Gastrocnemius medialis (tissue), 4 donors: ENCODE data around the gene GRM1. TPM values are rescaled to one million over a fixed set of nuclear protein-coding genes. Genes with fewer than 3 reads are reported as not detected.

Source experiments
- ATAC-seq, 2 donors: fragments of 150-250 bp; one replicate each; pipeline ENCODE4 v1.9.1; 2016
- DNase-seq, 2 donors: peaks; one replicate each; pipeline ENCODE4 v3.0.0-alpha.2; 2019
- H3K27ac ChIP-seq, 4 donors: fragments of 200-600 bp; sonication (generic); 1 replicate in 1 of 4; 2 replicates in 3 of 4; pipeline ENCODE4 v1.5.1; 2016 to 2018; ENCODE audit warnings: mild to moderate bottlenecking in 2 of 4, moderate library complexity in 1 of 4
- H3K27me3 ChIP-seq, 3 donors: fragments of 200-600 bp; sonication (generic) in 2 of 3; 1 replicate in 1 of 3; 2 replicates in 2 of 3; pipeline versions ENCODE4 v1.5.1 to v1.6.0; 2016 to 2019; ENCODE audit warnings: mild to moderate bottlenecking in 1 of 3, moderate library complexity in 1 of 3
- H3K36me3 ChIP-seq, 2 donors: fragments of 200-600 bp; sonication (generic) in 1 of 2; one replicate each; pipeline ENCODE4 v1.5.1; 2017 to 2018
- H3K4me1 ChIP-seq, 2 donors: fragments of 200-600 bp; sonication (generic) in 1 of 2; one replicate each; pipeline ENCODE4 v1.5.1; 2016 to 2017; ENCODE audit warnings: mild to moderate bottlenecking in 2 of 2
- H3K4me3 ChIP-seq, 4 donors: fragments of 200-600 bp; sonication (generic) in 3 of 4; 1 replicate in 1 of 4; 2 replicates in 3 of 4; pipeline ENCODE4 v1.5.1; 2016 to 2019; ENCODE audit warnings: mild to moderate bottlenecking in 2 of 4
- H3K9me3 ChIP-seq, 3 donors: fragments of 200-600 bp; sonication (generic) in 2 of 3; 1 replicate in 1 of 3; 2 replicates in 2 of 3; pipeline ENCODE4 v1.5.1; 2016 to 2019
- POLR2A ChIP-seq, 2 donors: fragments of 450-650 bp; IDR thresholded peaks; one replicate each; pipeline ENCODE4 v1.6.1; 2017; ENCODE audit warnings: antibody characterized with exemption in 2 of 2, mild to moderate bottlenecking in 2 of 2, moderate library complexity in 2 of 2
- in situ Hi-C, 4 donors: fragments of 200-750 bp; cut with MboI; loops; one replicate each; pipeline versions ENCODE4 v1.15.0 to v1.8.0; 2017; ENCODE audit warnings: low sequenced_read_pairs in 4 of 4
- intact Hi-C: fragments of 100-400 bp; cut with DNase I; formaldehyde crosslinking; loops from one replicate; pipeline ENCODE4 v1.15.1; 2023; ENCODE audit warnings: low total_unique reads
- total RNA-seq, 4 donors: library from RNA; depleted of rRNA; stranded (reverse); fragments of >200 nt; gene quantifications; one replicate each; pipeline versions ENCODE4 v1.1.0 to v1.2.3, GENCODE V29; 2016
- TF ChIP-seq, protein P1 (sequence below), 5 experiments: fragments of 450-650 bp in 3 of 5; fragments of 200-600 bp in 2 of 5; sonication (generic) in 2 of 5; IDR thresholded peaks in 4 of 5; conservative IDR thresholded peaks in 1 of 5; 1 replicate in 4 of 5; 2 replicates in 1 of 5; pipeline ENCODE4 v1.5.1; 2016 to 2019; ENCODE audit warnings: antibody characterized with exemption in 5 of 5, mild to moderate bottlenecking in 3 of 5, moderate library complexity in 3 of 5

GRM1 gene
- total RNA-seq, 4 donors from 2014 or later: 0.04 TPM; not detected in 3

DNA sequence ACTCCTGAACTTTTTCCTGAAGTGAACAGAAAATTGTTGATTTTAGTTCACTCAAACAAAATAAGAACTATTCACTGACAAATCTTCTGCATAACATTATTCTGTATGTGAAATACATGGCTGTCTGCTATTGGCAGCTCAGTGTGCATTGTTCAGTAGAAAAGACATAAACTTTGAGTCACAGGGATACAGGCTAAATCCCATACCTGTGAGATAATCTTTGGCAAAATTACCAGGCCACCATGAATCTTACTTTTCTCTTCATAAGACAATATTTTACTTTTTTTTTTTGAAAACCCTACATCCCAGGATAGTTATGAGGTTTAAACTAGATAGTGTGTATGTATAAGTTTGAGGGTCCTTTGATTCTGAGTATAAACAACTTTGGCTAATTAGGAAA is 224.8 kb downstream of the GRM1 start:
- Histone ChIP-seq H3K4me3 (no peak overlapping the region), H3K9me3 (no peaks in the 10 kb centered on the region), H3K27me3 (no peaks in the 10 kb centered on the region), H3K36me3 (no peaks in the 10 kb centered on the region), H3K4me1 (no peaks in the 10 kb centered on the region), H3K27ac (no peak overlapping the region)
- TF ChIP-seq POLR2A (IDR thresholded peaks at IDR 0.05): no peak
- TF ChIP-seq, protein P1, sequence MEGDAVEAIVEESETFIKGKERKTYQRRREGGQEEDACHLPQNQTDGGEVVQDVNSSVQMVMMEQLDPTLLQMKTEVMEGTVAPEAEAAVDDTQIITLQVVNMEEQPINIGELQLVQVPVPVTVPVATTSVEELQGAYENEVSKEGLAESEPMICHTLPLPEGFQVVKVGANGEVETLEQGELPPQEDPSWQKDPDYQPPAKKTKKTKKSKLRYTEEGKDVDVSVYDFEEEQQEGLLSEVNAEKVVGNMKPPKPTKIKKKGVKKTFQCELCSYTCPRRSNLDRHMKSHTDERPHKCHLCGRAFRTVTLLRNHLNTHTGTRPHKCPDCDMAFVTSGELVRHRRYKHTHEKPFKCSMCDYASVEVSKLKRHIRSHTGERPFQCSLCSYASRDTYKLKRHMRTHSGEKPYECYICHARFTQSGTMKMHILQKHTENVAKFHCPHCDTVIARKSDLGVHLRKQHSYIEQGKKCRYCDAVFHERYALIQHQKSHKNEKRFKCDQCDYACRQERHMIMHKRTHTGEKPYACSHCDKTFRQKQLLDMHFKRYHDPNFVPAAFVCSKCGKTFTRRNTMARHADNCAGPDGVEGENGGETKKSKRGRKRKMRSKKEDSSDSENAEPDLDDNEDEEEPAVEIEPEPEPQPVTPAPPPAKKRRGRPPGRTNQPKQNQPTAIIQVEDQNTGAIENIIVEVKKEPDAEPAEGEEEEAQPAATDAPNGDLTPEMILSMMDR (IDR thresholded peaks at IDR 0.05 in 4 of 5, conservative IDR thresholded peaks at IDR 0.05 in 1 of 5): no peak
- DNase-seq: no peak
- in situ Hi-C loops: no loop called here
- no peak for ATAC-seq
- intact Hi-C loops: no loop called here

DNA sequence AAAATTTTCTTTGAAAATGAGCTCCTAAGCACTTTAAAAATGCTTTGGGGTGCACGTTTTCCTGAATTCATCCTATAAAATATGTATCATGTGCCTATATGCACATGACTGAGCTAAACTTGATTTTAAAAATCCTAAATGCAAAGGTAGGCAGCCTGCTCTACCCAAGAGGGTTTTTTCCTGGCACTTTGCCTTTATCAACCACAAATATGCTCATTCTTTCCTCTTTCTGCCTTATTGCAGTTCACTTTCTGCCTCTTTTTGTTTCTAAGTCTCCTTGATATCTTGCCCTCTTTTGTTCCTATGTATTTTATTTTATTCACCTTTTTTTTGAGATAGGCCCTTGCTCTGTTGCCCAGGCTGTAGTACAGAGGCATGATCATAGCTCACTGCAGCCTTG is 229.3 kb downstream of the GRM1 start:
- intact Hi-C loops (no loop called here), in situ Hi-C loops (no loop called here)
- Histone ChIP-seq H3K36me3 (no peaks in the 10 kb centered on the region), H3K4me3 (no peak overlapping the region), H3K9me3 (no peaks in the 10 kb centered on the region), H3K27ac (no peak overlapping the region), H3K4me1 (no peaks in the 10 kb centered on the region), H3K27me3 (no peaks in the 10 kb centered on the region)
- DNase-seq: no peak
- TF ChIP-seq, protein P1 (IDR thresholded peaks at IDR 0.05 in 4 of 5, conservative IDR thresholded peaks at IDR 0.05 in 1 of 5): no peak
- ATAC-seq: no peak

DNA sequence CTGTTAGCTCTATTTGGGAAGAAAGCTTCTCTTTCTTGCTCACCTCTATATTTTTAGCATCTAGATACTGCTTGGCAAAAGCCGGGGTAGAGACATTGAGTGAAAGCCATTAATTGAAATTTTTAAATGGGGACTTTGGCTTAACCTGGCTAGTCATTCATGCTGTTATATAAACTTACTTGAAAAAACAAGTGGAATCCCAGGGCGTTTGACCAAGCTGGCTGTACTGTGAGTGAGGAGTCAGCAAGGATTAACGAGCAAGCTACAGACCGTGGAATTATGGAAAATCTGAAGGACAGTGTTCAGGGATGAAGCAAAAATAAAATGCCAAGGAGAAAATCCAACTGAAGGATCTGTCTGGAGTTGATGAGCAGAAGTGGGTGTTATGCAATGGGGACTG is 232.0 kb downstream of the GRM1 start:
- Histone ChIP-seq H3K4me1 (no peaks in the 10 kb centered on the region), H3K27me3 (no peaks in the 10 kb centered on the region), H3K4me3 (no peak overlapping the region), H3K9me3 (no peaks in the 10 kb centered on the region), H3K27ac (no peak overlapping the region), H3K36me3 (no peaks in the 10 kb centered on the region)
- TF ChIP-seq, protein P1 (IDR thresholded peaks at IDR 0.05 in 4 of 5, conservative IDR thresholded peaks at IDR 0.05 in 1 of 5): no peak
- TF ChIP-seq POLR2A (IDR thresholded peaks at IDR 0.05): no peak
- DNase-seq (no peak), ATAC-seq (no peak)
- in situ Hi-C loops: no loop called here
- intact Hi-C loops: no loop called here

DNA sequence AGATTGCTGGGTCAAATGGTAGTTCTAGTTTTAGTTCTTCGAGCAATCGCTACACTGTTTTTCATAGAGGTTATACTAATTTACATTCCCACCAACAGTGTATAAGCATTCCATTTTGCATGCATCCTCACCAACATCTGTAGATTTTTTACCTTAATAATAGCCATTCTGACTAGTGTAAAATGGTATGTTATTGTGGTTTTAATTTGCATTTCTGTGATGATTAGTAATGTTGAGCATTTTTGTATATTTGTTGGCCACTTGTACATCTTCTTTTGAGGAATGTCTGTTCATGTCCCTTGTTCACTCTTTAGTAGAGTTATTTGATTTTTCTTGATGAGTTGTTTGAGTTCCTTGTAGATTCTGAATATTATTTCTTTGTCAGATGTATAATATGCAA is 236.2 kb downstream of the GRM1 start:
- TF ChIP-seq POLR2A (IDR thresholded peaks at IDR 0.05): no peak
- TF ChIP-seq, protein P1 (IDR thresholded peaks at IDR 0.05 in 4 of 5, conservative IDR thresholded peaks at IDR 0.05 in 1 of 5): no peak
- DNase-seq: no peak
- H3K27ac ChIP-seq: no peak overlapping the region
- H3K36me3 ChIP-seq: no peaks in the 10 kb centered on the region
- H3K27me3 ChIP-seq: no peaks in the 10 kb centered on the region
- no peak for ATAC-seq
- no peaks in the 10 kb centered on the region for H3K9me3 ChIP-seq
- intact Hi-C loops: no loop called here
- in situ Hi-C loops: no loop called here
- no peak overlapping the region for H3K4me3 ChIP-seq
- no peaks in the 10 kb centered on the region for H3K4me1 ChIP-seq

DNA sequence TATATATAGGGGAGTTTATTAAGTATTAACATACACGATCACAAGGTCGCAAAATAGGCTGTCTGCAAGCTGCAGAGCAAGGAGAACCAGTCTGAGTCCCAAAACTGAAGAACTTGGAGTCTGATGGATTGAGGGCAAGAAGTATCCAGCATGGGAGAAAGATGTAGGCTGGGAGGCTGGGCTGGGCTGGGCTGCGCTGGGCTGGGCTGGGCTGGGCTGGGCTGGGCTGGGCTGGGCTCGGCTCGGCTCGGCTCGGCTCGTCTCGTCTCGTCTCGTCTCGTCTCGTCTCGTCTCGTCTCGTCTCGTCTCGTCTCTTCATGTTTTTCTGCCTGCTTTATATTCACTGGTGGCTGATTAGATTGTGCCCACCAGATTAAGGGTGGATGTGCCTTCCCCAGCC is 238.6 kb downstream of the GRM1 start:
- Histone ChIP-seq H3K27me3 (no peaks in the 10 kb centered on the region), H3K4me3 (no peak overlapping the region), H3K27ac (no peak overlapping the region), H3K4me1 (no peaks in the 10 kb centered on the region), H3K36me3 (no peaks in the 10 kb centered on the region), H3K9me3 (no peaks in the 10 kb centered on the region)
- no peak for ATAC-seq
- TF ChIP-seq POLR2A (IDR thresholded peaks at IDR 0.05): no peak
- TF ChIP-seq, protein P1 (IDR thresholded peaks at IDR 0.05 in 4 of 5, conservative IDR thresholded peaks at IDR 0.05 in 1 of 5): no peak
- in situ Hi-C loops: no loop called here
- no peak for DNase-seq
- intact Hi-C loops: no loop called here
